HCEC 1CT (cell line): Measurements from ENCODE around the gene WBP11.

Experiments
- DNase-seq: peaks from one replicate; pipeline ENCODE4 v3.0.0-alpha.2; 2017

Gene WBP11

GRCh38 chr12:14803011-14803829, at the start of gene WBP11, which contains the start of gene C12orf60:
WBP11 (minus strand) TSS chr12:14803478; CDS start chr12:14801383, 2,095 bp downstream.
C12orf60 (plus strand) TSS chr12:14803670; CDS start chr12:14822936, 19,266 bp downstream.
- peak; percentile 99 for DNase-seq

GRCh38 chr12:14852880-14853279, 49.6 kb upstream of the WBP11 start:
- DNase-seq, result no peak

GRCh38 chr12:14850929-14851663, 47.8 kb upstream of the WBP11 start:
- no peak for DNase-seq

- no peak for DNase-seq
These were observed 46.4 kb upstream of the WBP11 start for GRCh38 chr12:14849661-14850060.

- DNase-seq, result no peak
These were observed 43.8 kb upstream of the WBP11 start for GRCh38 chr12:14846876-14847580.

- DNase-seq, result no peak
These were observed 42.8 kb upstream of the WBP11 start for GRCh38 chr12:14846042-14846587.

GRCh38 chr12:14845350-14845750, 42.1 kb upstream of the WBP11 start:
- peak; percentile 60 for DNase-seq

GRCh38 chr12:14844401-14844800, 41.1 kb upstream of the WBP11 start:
- no peak for DNase-seq

GRCh38 chr12:14843425-14843887, 40.2 kb upstream of the WBP11 start, which contains the start of gene ART4:
ART4 (minus strand) TSS chr12:14843526; CDS start chr12:14843113, 413 bp downstream.
- no peak for DNase-seq

GRCh38 chr12:14842315-14842714, 39.0 kb upstream of the WBP11 start:
- DNase-seq, result no peak

- peak; percentile 59 for DNase-seq
These were observed 38.5 kb upstream of the WBP11 start for GRCh38 chr12:14841761-14842160.

- no peak for DNase-seq
These were observed 37.3 kb upstream of the WBP11 start for GRCh38 chr12:14840616-14841015.

GRCh38 chr12:14839262-14839661, 36.0 kb upstream of the WBP11 start:
- DNase-seq, result no peak

- peak; percentile 87 for DNase-seq
These were observed 33.3 kb upstream of the WBP11 start for GRCh38 chr12:14836336-14837210.

GRCh38 chr12:14834509-14834908, 31.2 kb upstream of the WBP11 start:
- no peak for DNase-seq

GRCh38 chr12:14833952-14834351, 30.7 kb upstream of the WBP11 start:
- DNase-seq, result peak; percentile 36

- DNase-seq, result no peak
These were observed 30.1 kb upstream of the WBP11 start for GRCh38 chr12:14833336-14833735.

GRCh38 chr12:14828892-14829291, 25.6 kb upstream of the WBP11 start:
- DNase-seq, result peak; percentile 38

GRCh38 chr12:14827043-14827442, 23.8 kb upstream of the WBP11 start:
- peak; percentile 35 for DNase-seq

GRCh38 chr12:14826491-14826890, 23.2 kb upstream of the WBP11 start:
- DNase-seq, result no peak

GRCh38 chr12:14825256-14825655, 22.0 kb upstream of the WBP11 start:
- peak; percentile 44 for DNase-seq
